ENCODE data around the gene CEP41. TPM values are rescaled to one million over a fixed set of nuclear protein-coding genes. Genes with fewer than 3 reads are reported as not detected.

CEP41 gene
- total RNA-seq, 1 donor = 12.5 TPM

GRCh38 chr7:130363026-130363847 is 77.6 kb downstream of the CEP41 start:
- DNase-seq (ENCODE audit: low read depth) = peak; percentile 92
- TF ChIP-seq, protein P1, sequence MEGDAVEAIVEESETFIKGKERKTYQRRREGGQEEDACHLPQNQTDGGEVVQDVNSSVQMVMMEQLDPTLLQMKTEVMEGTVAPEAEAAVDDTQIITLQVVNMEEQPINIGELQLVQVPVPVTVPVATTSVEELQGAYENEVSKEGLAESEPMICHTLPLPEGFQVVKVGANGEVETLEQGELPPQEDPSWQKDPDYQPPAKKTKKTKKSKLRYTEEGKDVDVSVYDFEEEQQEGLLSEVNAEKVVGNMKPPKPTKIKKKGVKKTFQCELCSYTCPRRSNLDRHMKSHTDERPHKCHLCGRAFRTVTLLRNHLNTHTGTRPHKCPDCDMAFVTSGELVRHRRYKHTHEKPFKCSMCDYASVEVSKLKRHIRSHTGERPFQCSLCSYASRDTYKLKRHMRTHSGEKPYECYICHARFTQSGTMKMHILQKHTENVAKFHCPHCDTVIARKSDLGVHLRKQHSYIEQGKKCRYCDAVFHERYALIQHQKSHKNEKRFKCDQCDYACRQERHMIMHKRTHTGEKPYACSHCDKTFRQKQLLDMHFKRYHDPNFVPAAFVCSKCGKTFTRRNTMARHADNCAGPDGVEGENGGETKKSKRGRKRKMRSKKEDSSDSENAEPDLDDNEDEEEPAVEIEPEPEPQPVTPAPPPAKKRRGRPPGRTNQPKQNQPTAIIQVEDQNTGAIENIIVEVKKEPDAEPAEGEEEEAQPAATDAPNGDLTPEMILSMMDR (IDR thresholded peaks at IDR 0.05; ENCODE audit: insufficient read depth, low read depth, low read length) = no peak
- H3K4me3 ChIP-seq (ENCODE audit: low read depth, low read length) = no peak overlapping the region

- DNase-seq (ENCODE audit: low read depth) = no peak
- TF ChIP-seq, protein P1 (IDR thresholded peaks at IDR 0.05; ENCODE audit: insufficient read depth, low read depth, low read length) = no peak
- H3K4me3 ChIP-seq (ENCODE audit: low read depth, low read length) = no peak overlapping the region
These were observed 78.5 kb downstream of the CEP41 start for GRCh38 chr7:130362251-130362816.

DNA sequence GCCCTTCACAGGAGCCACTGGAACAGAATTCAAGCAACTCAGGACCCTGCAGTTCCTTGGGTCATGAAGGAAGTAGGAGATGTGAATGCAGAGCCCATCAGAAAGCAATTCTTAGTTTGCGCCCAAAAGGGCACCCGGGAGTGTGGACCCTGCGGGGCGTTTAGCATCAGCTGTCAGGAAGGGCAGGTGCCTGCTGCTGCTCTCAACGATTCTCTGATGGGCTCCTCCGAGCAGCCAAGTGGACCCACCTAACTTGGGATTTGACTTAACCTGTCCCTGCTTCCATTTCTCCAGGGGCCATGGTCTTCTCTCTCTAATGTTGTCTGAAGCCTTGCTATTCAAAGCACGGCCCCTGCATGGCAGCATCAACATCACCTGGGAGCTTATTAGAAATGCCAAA is 79.1 kb downstream of the CEP41 start:
- TF ChIP-seq, protein P1 (IDR thresholded peaks at IDR 0.05; ENCODE audit: insufficient read depth, low read depth, low read length) = no peak
- no peak for DNase-seq (ENCODE audit: low read depth)
- H3K4me3 ChIP-seq (ENCODE audit: low read depth, low read length) = no peak overlapping the region

DNA sequence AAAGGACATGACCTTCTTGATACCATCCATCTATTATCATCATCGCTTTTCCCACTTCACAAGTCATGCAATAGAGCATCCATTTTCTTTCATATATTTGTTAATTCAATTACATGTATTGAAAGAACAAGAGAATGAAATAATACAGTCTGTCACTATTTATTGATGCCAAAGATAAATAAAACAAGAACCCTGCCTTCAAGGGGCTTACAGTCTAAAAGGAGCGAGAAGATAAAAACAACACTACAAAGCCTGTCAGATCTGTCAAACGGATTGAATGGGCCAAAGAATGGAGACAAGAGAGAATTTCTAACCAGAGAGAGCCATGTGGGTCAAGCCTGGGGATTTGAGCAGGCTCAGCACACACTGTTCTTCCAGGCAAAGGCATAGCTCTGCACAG is 80.3 kb downstream of the CEP41 start:
- no peak overlapping the region for H3K4me3 ChIP-seq (ENCODE audit: low read depth, low read length)
- DNase-seq (ENCODE audit: low read depth) = no peak
- TF ChIP-seq, protein P1 (IDR thresholded peaks at IDR 0.05; ENCODE audit: insufficient read depth, low read depth, low read length) = no peak

DNA sequence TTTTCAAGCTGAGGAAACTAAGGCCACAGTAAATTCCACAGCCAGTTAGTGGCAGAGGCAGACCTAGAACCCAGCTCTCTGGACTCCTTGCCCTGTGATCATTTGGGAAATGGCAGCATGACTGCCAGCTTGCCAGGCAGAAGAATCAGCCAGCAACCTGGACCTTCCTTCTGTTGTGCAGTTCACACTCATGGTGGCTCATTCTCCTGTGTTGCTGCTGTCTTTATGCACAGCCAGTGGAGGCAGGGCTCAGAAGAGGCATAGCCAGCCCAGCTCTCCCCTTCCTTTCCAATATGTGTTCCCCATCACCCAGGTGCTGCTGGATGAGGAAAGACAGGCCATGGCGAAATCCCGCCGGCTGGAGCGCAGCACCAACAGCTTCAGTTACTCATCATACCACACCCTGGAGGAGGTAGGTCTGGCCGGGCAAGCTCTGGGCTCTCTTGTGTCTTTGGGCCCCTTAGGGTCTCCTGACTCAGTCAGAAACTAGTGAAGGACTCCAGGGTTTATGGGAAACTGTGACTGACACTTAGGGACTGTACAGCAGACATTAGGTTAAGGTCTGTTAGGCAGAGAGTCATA is 81.4 kb downstream of the CEP41 start:
- TF ChIP-seq, protein P1 (IDR thresholded peaks at IDR 0.05; ENCODE audit: insufficient read depth, low read depth, low read length) = no peak

GRCh38 chr7:130358471-130358870 is 82.3 kb downstream of the CEP41 start:
- DNase-seq (ENCODE audit: low read depth) = no peak
- no peak overlapping the region for H3K4me3 ChIP-seq (ENCODE audit: low read depth, low read length)
- TF ChIP-seq, protein P1 (IDR thresholded peaks at IDR 0.05; ENCODE audit: insufficient read depth, low read depth, low read length) = no peak

More for the DNA sequence above, 81.4 kb downstream of the CEP41 start:
- no peak for DNase-seq (ENCODE audit: low read depth)
- no peak overlapping the region for H3K4me3 ChIP-seq (ENCODE audit: low read depth, low read length)

Data from fibroblast of villous mesenchyme (primary cell).